GM23248 (cell line): ENCODE results near the gene CEACAM21. TPM values are rescaled to one million over a fixed set of nuclear protein-coding genes. Genes with fewer than 3 reads are reported as not detected.

ENCODE experiments used
- DNase-seq: peaks from one replicate; pipeline ENCODE4 v3.0.0-alpha.2; 2015
- H2AFZ ChIP-seq: fragments of 200-600 bp; sonication (generic); 2 replicates; pipeline ENCODE4 v1.6.1; 2016; ENCODE audit warnings: antibody characterized with exemption
- H3F3A ChIP-seq: fragments of 200-600 bp; sonication (generic); 2 replicates; pipeline ENCODE4 v1.6.1; 2016; ENCODE audit warnings: mild to moderate bottlenecking, antibody characterized with exemption, mixed run types; ENCODE audit not compliant: insufficient read depth
- H3K27ac ChIP-seq: fragments of 200-600 bp; sonication (generic); 2 replicates; pipeline ENCODE4 v1.5.1; 2016; ENCODE audit warnings: mild to moderate bottlenecking
- H3K27me3 ChIP-seq: fragments of 200-600 bp; sonication (generic); replicated peaks from 2 replicates; pipeline ENCODE4 v1.6.1; 2016; ENCODE audit warnings: mild to moderate bottlenecking; ENCODE audit not compliant: insufficient read depth
- H3K36me3 ChIP-seq: fragments of 200-600 bp; sonication (generic); 2 replicates; pipeline ENCODE4 v1.6.1; 2016; ENCODE audit warnings: low read depth, mild to moderate bottlenecking
- H3K4me1 ChIP-seq: fragments of 200-600 bp; sonication (generic); 2 replicates; pipeline ENCODE4 v1.6.1; 2016; ENCODE audit warnings: mild to moderate bottlenecking; ENCODE audit not compliant: insufficient read depth
- H3K4me2 ChIP-seq: fragments of 200-600 bp; sonication (generic); one replicate; pipeline ENCODE4 v1.6.1; 2016; ENCODE audit warnings: mild to moderate bottlenecking; ENCODE audit not compliant: unreplicated experiment
- H3K4me3 ChIP-seq: fragments of 200-600 bp; sonication (generic); 2 replicates; pipeline ENCODE4 v1.5.1; 2016; ENCODE audit warnings: mild to moderate bottlenecking
- H3K79me2 ChIP-seq: fragments of 200-600 bp; sonication (generic); 2 replicates; pipeline ENCODE4 v1.6.1; 2016; ENCODE audit warnings: mild to moderate bottlenecking; ENCODE audit not compliant: insufficient read depth
- H3K9ac ChIP-seq: fragments of 200-600 bp; sonication (generic); 2 replicates; pipeline ENCODE4 v1.6.1; 2016; ENCODE audit warnings: mild to moderate bottlenecking
- H3K9me2 ChIP-seq: fragments of 200-600 bp; sonication (generic); 2 replicates; pipeline ENCODE4 v1.6.1; 2016; ENCODE audit warnings: mixed run types, mild to moderate bottlenecking, moderate library complexity; ENCODE audit not compliant: insufficient read depth
- H3K9me3 ChIP-seq: fragments of 200-600 bp; sonication (generic); one replicate; pipeline ENCODE4 v1.6.1; 2017; ENCODE audit warnings: low read depth
- H4K20me1 ChIP-seq: fragments of 200-600 bp; sonication (generic); 2 replicates; pipeline ENCODE4 v1.6.0; 2016; ENCODE audit not compliant: insufficient read depth
- EZH2 ChIP-seq: fragments of 200-600 bp; sonication (generic); IDR thresholded peaks from 2 replicates; pipeline ENCODE4 v1.6.1; 2018; ENCODE audit warnings: antibody characterized with exemption, mild to moderate bottlenecking; ENCODE audit not compliant: insufficient read depth, poor library complexity, severe bottlenecking
- EZH2phosphoT487 ChIP-seq: fragments of 200-600 bp; sonication (generic); IDR thresholded peaks from 2 replicates; pipeline ENCODE4 v1.6.1; 2018; ENCODE audit warnings: antibody characterized with exemption, moderate library complexity, mild to moderate bottlenecking, low read depth; ENCODE audit not compliant: insufficient read depth
- WGBS, 2 experiments: methylation state at CpG; one replicate each; pipeline ENCODE4 v1.1.6; 2015 to 2017; ENCODE audit warnings: low lambda C conversion rate in 2 of 2, low coverage in 1 of 2; ENCODE audit errors: missing lambda C conversion rate in 2 of 2; 5-methylcytosine and 5-hydroxymethylcytosine counted together
- in situ Hi-C: fragments of 300-500 bp; cut with MboI; formaldehyde crosslinking; loops from 2 replicates; pipeline ENCODE4 v1.15.0; 2020
- polyA plus RNA-seq: library from polyadenylated mRNA; unstranded; fragments of >200 nt; fragmentation: Nextera tagmentation; extraction: Ambion mirVana; gene quantifications from 2 replicates; pipeline ENCODE4 v1.2.1, GENCODE V29; 2016
- total RNA-seq: library from RNA; depleted of rRNA; stranded (reverse); fragments of >200 nt; shearing (Covaris generic); gene quantifications from 2 replicates; pipeline ENCODE4 v1.2.3, GENCODE V29; 2014

Gene CEACAM21
- total and polyA plus RNA-seq, 2 experiments from 2014 or later, result not detected

DNA sequence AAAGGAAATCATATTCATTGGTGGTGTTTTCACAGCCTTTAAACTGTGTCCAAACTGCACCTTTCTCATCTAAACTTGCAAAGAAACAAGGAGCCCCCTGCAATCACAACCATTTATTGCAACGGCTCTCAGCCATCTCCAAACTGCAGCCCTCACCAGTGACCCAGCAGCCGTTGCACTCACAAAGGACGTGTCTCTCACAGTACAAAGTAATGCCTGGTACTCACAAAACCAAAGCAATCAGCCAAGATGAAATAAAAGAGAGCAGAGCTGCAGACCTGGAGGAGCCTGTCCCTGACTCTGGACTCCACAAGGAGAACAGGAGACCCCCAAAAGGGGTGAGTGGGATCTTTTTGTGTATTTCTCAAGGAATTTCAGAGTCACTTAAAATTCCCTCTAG is 20.2 kb upstream of the CEACAM21 start:
- no peak overlapping the region for H3K4me2 ChIP-seq
- no peak overlapping the region for H3K9ac ChIP-seq
- no peak for TF ChIP-seq EZH2
- TF ChIP-seq EZH2phosphoT487, result no peak
- H3K4me1 ChIP-seq, result no peaks in the 10 kb centered on the region
- no peak for DNase-seq
- peaks cover 84% of the 10 kb centered on the region for H3K27me3 ChIP-seq
- H3K79me2 ChIP-seq, result no peaks in the 10 kb centered on the region
- no peak overlapping the region for H3K27ac ChIP-seq
- H3K36me3 ChIP-seq, result no peaks in the 10 kb centered on the region
- no peaks in the 10 kb centered on the region for H4K20me1 ChIP-seq
- no peaks in the 10 kb centered on the region for H3F3A ChIP-seq
- H3K9me2 ChIP-seq, result no peaks in the 10 kb centered on the region
- in situ Hi-C loops, result no loop called here
- H3K9me3 ChIP-seq, result no peaks in the 10 kb centered on the region
- no peak overlapping the region for H3K4me3 ChIP-seq
- H2AFZ ChIP-seq, result no peak overlapping the region
- WGBS, 2 experiments, result 5% methylated on average over 3 of the region's 3 CpGs

DNA sequence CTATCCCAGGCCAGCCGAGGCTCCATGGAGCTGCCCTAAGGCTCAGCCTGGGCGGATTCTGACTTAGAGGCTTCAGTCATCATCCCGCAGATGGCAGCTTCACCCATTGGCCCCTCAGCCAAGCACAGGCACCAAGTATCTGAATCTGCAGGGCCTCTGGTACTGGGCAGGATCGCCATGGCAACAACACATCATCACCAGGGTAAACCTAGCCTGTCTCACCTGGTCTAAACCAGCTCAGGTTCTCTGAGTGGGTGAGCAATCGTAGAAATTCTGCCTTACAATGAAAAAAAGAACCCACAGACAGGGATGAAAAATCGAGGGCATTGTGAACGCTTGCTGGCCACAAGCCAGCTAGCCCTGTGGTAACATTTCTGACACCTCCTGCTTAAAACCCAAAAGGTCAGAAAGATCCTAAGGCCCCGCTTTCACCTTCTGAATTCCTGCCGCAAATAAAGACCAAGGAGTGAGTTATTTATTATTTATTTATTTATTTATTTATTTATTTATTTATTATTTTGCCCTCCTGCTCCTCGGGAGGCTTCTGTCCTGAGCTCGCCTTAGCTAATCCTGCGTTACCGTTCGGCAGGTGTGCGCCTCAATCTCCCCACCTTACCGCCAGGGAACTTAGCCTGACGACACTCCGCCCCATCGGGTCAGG is 12.0 kb upstream of the CEACAM21 start:
- Histone ChIP-seq H2AFZ (no peak overlapping the region), H3F3A (no peaks in the 10 kb centered on the region), H3K9ac (no peak overlapping the region), H4K20me1 (no peaks in the 10 kb centered on the region), H3K9me2 (no peaks in the 10 kb centered on the region), H3K4me1 (no peaks in the 10 kb centered on the region), H3K9me3 (no peaks in the 10 kb centered on the region), H3K27me3 (peaks cover 76% of the 10 kb centered on the region), H3K27ac (no peak overlapping the region), H3K4me3 (no peak overlapping the region), H3K4me2 (no peak overlapping the region), H3K79me2 (no peaks in the 10 kb centered on the region), H3K36me3 (no peaks in the 10 kb centered on the region)
- TF ChIP-seq EZH2 (no peak), EZH2phosphoT487 (0 out of 2 replicates have a peak, but pooled peaks have one; percentile 64)
- DNase-seq, result no peak
- in situ Hi-C loops, result loop anchor here (5.0 kb wide), 1 partner anchor 107 kb away; no protein-coding TSS in a partner anchor
- WGBS, 2 experiments, result 8% methylated on average over 19 of the region's 19 CpGs

DNA sequence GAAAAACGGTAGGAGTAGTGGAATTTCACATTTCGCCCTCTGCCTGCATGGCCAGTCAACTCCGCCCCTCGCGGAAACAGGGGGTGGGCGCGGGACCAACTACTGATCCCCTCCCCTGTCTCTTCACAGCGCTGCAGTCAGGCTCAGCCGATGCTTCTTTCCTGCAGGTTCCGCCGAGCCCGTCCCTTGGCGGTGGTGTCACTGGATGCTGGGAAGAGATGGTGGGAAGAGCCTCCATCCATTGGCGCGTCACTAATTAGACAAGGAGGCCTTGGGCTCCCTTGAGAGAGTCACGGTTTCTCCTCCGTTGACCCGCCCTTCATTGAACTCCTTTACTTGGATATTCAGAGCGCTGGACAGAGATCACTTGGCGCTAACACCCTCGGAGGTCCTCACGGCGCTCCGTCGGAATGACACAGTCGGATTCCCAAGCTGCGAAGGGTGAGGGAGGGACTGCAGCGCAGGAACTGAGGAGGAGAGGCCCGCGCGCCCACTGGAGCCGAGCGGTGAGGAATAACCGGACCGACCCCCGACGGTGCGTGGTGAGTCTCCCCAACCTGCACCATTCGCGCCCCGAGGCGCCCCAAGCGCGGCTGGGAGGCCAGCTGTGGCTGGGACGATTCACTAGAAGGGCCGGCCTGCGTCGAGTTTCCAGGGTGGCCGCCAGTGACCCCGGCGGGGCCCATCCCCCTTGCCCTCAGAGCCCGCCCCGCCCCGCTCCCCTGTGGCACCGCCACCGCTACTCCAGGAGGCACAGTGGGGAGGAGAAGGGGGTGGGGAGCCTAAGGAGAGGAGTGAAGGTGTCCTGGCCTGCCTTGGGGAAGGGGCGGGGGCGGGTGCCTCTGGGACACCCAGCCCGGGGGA is 11.2 kb upstream of the CEACAM21 start:
- 2 to 3% methylated on average over 42 to 51 of the region's 59 CpGs for WGBS, 2 experiments
- Histone ChIP-seq H3K4me2 (no peak overlapping the region), H4K20me1 (no peaks in the 10 kb centered on the region), H3F3A (no peaks in the 10 kb centered on the region), H3K27me3 (peaks cover 75% of the 10 kb centered on the region), H3K9me3 (no peaks in the 10 kb centered on the region), H3K4me3 (no peak overlapping the region), H3K36me3 (no peaks in the 10 kb centered on the region), H3K9ac (no peak overlapping the region), H3K4me1 (no peaks in the 10 kb centered on the region), H3K27ac (no peak overlapping the region), H3K9me2 (no peaks in the 10 kb centered on the region), H3K79me2 (no peaks in the 10 kb centered on the region), H2AFZ (no peak overlapping the region)
- no peak for TF ChIP-seq EZH2phosphoT487
- peak; percentile 99 for TF ChIP-seq EZH2
- peak; percentile 47 for DNase-seq
- in situ Hi-C loops, result loop anchor here (5.0 kb wide), 1 partner anchor 107 kb away; no protein-coding TSS in a partner anchor

DNA sequence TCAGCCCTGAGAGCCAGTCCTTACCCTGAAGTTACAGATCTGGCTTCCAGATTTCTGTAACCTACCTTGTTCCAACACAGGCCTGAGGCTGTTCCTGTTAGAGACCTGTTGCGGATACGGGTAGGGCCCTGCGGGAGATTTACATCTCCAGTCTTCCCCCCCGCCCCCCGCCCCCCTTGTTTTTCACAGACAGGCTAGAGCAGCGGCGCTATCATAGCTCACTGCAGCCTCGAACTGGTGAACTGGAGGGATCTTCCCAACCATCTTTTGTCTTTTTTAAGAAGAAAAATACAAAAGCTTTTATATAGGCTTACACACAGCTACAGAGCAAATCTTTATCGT is 10.6 kb upstream of the CEACAM21 start:
- Histone ChIP-seq H3K27me3 (peaks cover 69% of the 10 kb centered on the region), H4K20me1 (no peaks in the 10 kb centered on the region), H3K4me2 (no peak overlapping the region), H3K79me2 (no peaks in the 10 kb centered on the region), H3K9me2 (no peaks in the 10 kb centered on the region), H3K9ac (no peak overlapping the region), H3K36me3 (no peaks in the 10 kb centered on the region), H3F3A (no peaks in the 10 kb centered on the region), H3K4me1 (no peaks in the 10 kb centered on the region), H3K27ac (no peak overlapping the region), H2AFZ (no peak overlapping the region), H3K9me3 (no peaks in the 10 kb centered on the region), H3K4me3 (no peak overlapping the region)
- WGBS, 2 experiments, result 14 to 17% methylated on average over 9 of the region's 9 CpGs
- TF ChIP-seq EZH2 (no peak), EZH2phosphoT487 (no peak)
- in situ Hi-C loops, result no loop called here
- no peak for DNase-seq
